Tibial artery (tissue), 4 donors: ENCODE results near the gene NCAM1.

Experiments
- DNase-seq, 2 donors: peaks; one replicate each; pipeline ENCODE4 v3.0.0-alpha.2; 2019
- H3K27ac ChIP-seq, 2 donors: fragments of 200-600 bp; sonication (generic) in 1 of 2; 1 replicate in 1 of 2; 2 replicates in 1 of 2; pipeline ENCODE4 v1.5.1; 2018 to 2019; ENCODE audit warnings: mild to moderate bottlenecking in 1 of 2
- H3K27me3 ChIP-seq, 2 donors: fragments of 200-600 bp; sonication (generic) in 1 of 2; one replicate each; pipeline versions ENCODE4 v1.5.1 to v1.6.0; 2016 to 2019
- H3K36me3 ChIP-seq, 3 donors: fragments of 200-600 bp; sonication (generic) in 2 of 3; one replicate each; pipeline ENCODE4 v1.5.1; 2016 to 2019; ENCODE audit warnings: mild to moderate bottlenecking in 2 of 3
- H3K4me1 ChIP-seq, 4 donors: fragments of 200-600 bp; sonication (generic) in 2 of 4; 1 replicate in 3 of 4; 2 replicates in 1 of 4; pipeline ENCODE4 v1.5.1; 2016 to 2019
- H3K4me3 ChIP-seq, 2 donors: fragments of 200-600 bp; sonication (generic) in 1 of 2; 1 replicate in 1 of 2; 2 replicates in 1 of 2; pipeline ENCODE4 v1.5.1; 2018 to 2019; ENCODE audit warnings: mild to moderate bottlenecking in 2 of 2
- H3K9me3 ChIP-seq, 3 donors: fragments of 200-600 bp; sonication (generic) in 1 of 3; one replicate each; pipeline ENCODE4 v1.5.1; 2016 to 2019
- CTCF ChIP-seq, 2 experiments: fragments of 200-600 bp in 1 of 2; fragments of 450-650 bp in 1 of 2; IDR thresholded peaks; one replicate each; pipeline ENCODE4 v1.5.1; 2017 to 2019; ENCODE audit warnings: antibody characterized with exemption in 2 of 2, mild to moderate bottlenecking in 1 of 2, moderate library complexity in 1 of 2
- intact Hi-C: fragments of 100-400 bp; cut with DNase I; formaldehyde crosslinking; loops from one replicate; pipeline ENCODE4 v1.15.0; 2023; ENCODE audit warnings: low total_unique reads

NCAM1 gene

DNA sequence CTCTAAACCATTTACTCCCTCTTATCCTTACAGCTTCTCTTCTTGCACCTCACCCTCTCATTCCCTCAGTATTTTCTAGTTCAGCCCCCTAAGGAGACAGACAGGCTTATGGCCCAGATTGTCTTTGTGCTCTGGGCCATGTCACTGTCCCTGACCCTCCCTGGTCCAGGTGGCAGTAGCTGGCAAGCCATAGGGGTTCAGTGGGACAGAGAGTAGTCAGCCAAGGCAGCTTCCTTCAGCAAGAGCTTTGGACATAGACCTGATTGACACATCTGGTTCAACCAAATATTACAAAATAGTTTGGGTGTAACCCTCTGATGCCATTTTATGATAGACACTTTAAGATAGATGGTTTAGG lies 53.9 kb downstream of the NCAM1 start:
- Histone ChIP-seq H3K27ac (no peak overlapping the region), H3K9me3 (no peaks in the 10 kb centered on the region), H3K36me3 (no peaks in the 10 kb centered on the region), H3K27me3 (no peaks in the 10 kb centered on the region), H3K4me3 (no peak overlapping the region), H3K4me1 (peaks cover 0 to 4% (median 0%) of the 10 kb centered on the region in 4 donors)
- no peak for TF ChIP-seq CTCF (IDR thresholded peaks at IDR 0.05)
- intact Hi-C loops, result no loop called here
- DNase-seq, result no peak

GRCh38 chr11:113016905-113017304 lies 55.7 kb downstream of the NCAM1 start:
- intact Hi-C loops, result no loop called here
- H3K36me3 ChIP-seq, result no peaks in the 10 kb centered on the region
- H3K27me3 ChIP-seq, result no peaks in the 10 kb centered on the region
- H3K4me1 ChIP-seq, result peaks cover 0 to 4% (median 0%) of the 10 kb centered on the region in 4 donors
- TF ChIP-seq CTCF (IDR thresholded peaks at IDR 0.05), result no peak
- no peak overlapping the region for H3K4me3 ChIP-seq
- no peak for DNase-seq
- H3K27ac ChIP-seq, result no peak overlapping the region
- no peaks in the 10 kb centered on the region for H3K9me3 ChIP-seq

GRCh38 chr11:113018913-113019312 lies 57.7 kb downstream of the NCAM1 start:
- H3K4me1 ChIP-seq, result peaks cover 0 to 4% (median 0%) of the 10 kb centered on the region in 4 donors
- no peak for DNase-seq
- no peak for TF ChIP-seq CTCF (IDR thresholded peaks at IDR 0.05)

DNA sequence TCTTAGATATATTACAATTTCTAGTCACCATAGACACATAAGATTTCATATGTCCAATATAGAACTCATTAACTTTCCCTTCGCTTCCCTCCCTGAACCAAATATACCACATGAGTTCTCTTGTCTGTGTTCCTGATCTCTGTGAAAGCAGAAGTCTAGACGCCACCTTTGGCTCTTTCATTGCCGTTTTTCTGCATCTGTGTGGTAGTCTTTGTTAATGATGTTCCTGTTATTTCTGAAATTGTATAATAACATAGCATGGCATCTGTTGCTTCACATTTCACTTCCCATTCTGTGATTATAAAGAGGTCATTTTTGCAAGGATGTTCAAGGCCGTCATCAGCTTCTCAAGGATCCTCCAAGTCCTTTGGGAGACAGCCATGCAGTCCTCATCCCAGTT lies 58.5 kb downstream of the NCAM1 start:
- intact Hi-C loops, result no loop called here
- no peak overlapping the region for H3K27ac ChIP-seq
- no peak for DNase-seq

More at GRCh38 chr11:113018913-113019312, 57.7 kb downstream of the NCAM1 start:
- H3K4me3 ChIP-seq, result no peak overlapping the region
- H3K9me3 ChIP-seq, result no peaks in the 10 kb centered on the region
- H3K36me3 ChIP-seq, result no peaks in the 10 kb centered on the region
- H3K27ac ChIP-seq, result no peak overlapping the region
- intact Hi-C loops, result no loop called here
- no peaks in the 10 kb centered on the region for H3K27me3 ChIP-seq

DNA sequence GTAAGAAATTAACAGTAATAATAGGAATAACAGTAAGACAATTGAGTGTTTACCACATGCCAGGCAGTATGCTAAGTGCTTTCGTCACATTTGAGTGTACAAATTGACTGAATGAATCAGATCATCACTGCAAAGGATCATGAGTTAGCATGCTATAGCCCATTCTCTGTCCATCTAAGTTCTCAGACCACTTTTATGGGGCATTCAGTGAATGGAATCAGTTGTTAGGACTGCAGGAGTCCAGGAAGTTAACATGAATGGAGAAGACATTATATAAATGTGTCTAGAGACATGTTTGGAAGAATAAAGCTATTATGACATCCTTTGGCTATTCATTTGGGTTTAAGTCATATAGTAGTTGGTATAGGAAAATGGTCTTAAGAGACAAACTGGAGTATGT lies 59.9 kb downstream of the NCAM1 start:
- Histone ChIP-seq H3K27me3 (no peaks in the 10 kb centered on the region), H3K4me1 (no peaks in the 10 kb centered on the region), H3K27ac (no peak overlapping the region), H3K4me3 (no peak overlapping the region), H3K36me3 (no peaks in the 10 kb centered on the region), H3K9me3 (no peaks in the 10 kb centered on the region)
- no peak for TF ChIP-seq CTCF (IDR thresholded peaks at IDR 0.05)
- no peak for DNase-seq
- intact Hi-C loops, result no loop called here

More for the DNA sequence above, 58.5 kb downstream of the NCAM1 start:
- no peaks in the 10 kb centered on the region for H3K27me3 ChIP-seq
- H3K9me3 ChIP-seq, result no peaks in the 10 kb centered on the region
- no peak for TF ChIP-seq CTCF (IDR thresholded peaks at IDR 0.05)
- H3K36me3 ChIP-seq, result no peaks in the 10 kb centered on the region
- H3K4me3 ChIP-seq, result no peak overlapping the region
- H3K4me1 ChIP-seq, result peaks cover 0 to 2% (median 0%) of the 10 kb centered on the region in 4 donors

GRCh38 chr11:113022262-113022661 lies 61.0 kb downstream of the NCAM1 start:
- intact Hi-C loops, result no loop called here
- no peaks in the 10 kb centered on the region for H3K36me3 ChIP-seq
- no peak overlapping the region for H3K27ac ChIP-seq
- no peak overlapping the region for H3K4me3 ChIP-seq
- H3K4me1 ChIP-seq, result no peaks in the 10 kb centered on the region
- TF ChIP-seq CTCF (IDR thresholded peaks at IDR 0.05), result no peak
- DNase-seq, result no peak
- no peaks in the 10 kb centered on the region for H3K9me3 ChIP-seq
- H3K27me3 ChIP-seq, result no peaks in the 10 kb centered on the region
